Myocyte (in vitro differentiated cells): ENCODE results near the gene BMP10. TPM values are rescaled to one million over a fixed set of nuclear protein-coding genes. Genes with fewer than 3 reads are reported as not detected.

Experiments
- DNase-seq: peaks from one replicate; pipeline ENCODE4 v3.0.0-alpha.2; 2012; ENCODE audit warnings: low read depth
- total RNA-seq: library from RNA; depleted of rRNA; stranded (reverse); fragments of >200 nt; gene quantifications from 2 replicates; pipeline ENCODE4 v1.2.3, GENCODE V29; 2014

Gene BMP10
- total RNA-seq, 1 donor from 2014 or later, result 0.11 TPM

GRCh38 chr2:68824831-68825230 is 46.4 kb downstream of the BMP10 start:
- DNase-seq, result no peak

- no peak for DNase-seq
Measured at GRCh38 chr2:68822207-68822872, 48.9 kb downstream of the BMP10 start.

GRCh38 chr2:68819556-68819955 is 51.6 kb downstream of the BMP10 start:
- no peak for DNase-seq

- DNase-seq, result no peak
Measured at GRCh38 chr2:68817306-68817705, 53.9 kb downstream of the BMP10 start.

Other genes starting within 250 kb of the BMP10 start
- gene PROKR1, start 227.8 kb downstream of the BMP10 start, total RNA-seq, result not detected in 2 replicates
- gene ARHGAP25, start 136.6 kb downstream of the BMP10 start, total RNA-seq, result not detected in 2 replicates
- gene GKN2, start 81.5 kb upstream of the BMP10 start, total RNA-seq, result not detected in 2 replicates
- gene GKN1, start 103.2 kb upstream of the BMP10 start, total RNA-seq, result not detected in 2 replicates
- 91.9 and 94.7 TPM in 2 replicates for gene ANTXR1, start 141.8 kb upstream of the BMP10 start, total RNA-seq